A673 (cell line): ENCODE data around the gene MTARC1.

Experiments used
- EZH2 ChIP-seq: fragments of 200-600 bp; sonication (generic); IDR thresholded peaks from 2 replicates; pipeline ENCODE4 v1.6.1; 2017; ENCODE audit warnings: borderline replicate concordance, low read depth, mild to moderate bottlenecking, mixed read lengths, antibody characterized with exemption, low read length; ENCODE audit not compliant: poor library complexity, severe bottlenecking
- TF ChIP-seq, protein P1 (sequence below): fragments of 300-800, 200-600 bp; sonication (generic); conservative IDR thresholded peaks from 2 replicates; pipeline ENCODE4 v1.5.1; 2017; ENCODE audit warnings: low read depth, mild to moderate bottlenecking, antibody characterized with exemption, low read length, moderate library complexity, mixed read lengths

DNA sequence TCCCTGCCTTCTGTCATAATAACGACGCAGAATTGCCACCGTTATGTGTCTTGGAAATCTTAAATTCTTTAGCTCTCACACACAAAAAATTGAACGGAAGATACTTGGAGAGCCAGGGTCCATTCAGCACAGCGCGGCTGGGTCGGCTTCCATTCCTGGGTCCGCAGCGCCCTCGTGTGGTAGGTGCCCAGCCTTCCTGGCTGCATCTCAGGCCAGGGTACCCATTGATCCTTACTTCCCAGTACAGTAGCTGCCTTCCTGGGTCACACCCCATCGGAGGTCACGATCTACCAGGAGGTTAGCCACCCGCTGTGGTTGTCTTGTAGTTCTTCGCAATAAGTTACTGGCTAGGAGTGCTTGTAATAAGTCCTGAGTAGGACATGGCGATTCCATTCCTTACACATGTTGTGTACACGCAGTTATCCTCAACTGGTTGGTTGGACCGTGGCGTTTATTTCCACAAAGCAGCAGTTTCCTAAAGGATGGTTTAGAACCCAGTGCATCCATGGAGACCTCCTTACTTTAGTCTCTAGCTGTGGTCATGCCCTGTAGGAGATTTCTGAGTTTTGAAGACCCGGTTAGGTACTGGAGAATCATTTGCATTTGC lies 9.9 kb upstream of the MTARC1 start:
- TF ChIP-seq, protein P1, sequence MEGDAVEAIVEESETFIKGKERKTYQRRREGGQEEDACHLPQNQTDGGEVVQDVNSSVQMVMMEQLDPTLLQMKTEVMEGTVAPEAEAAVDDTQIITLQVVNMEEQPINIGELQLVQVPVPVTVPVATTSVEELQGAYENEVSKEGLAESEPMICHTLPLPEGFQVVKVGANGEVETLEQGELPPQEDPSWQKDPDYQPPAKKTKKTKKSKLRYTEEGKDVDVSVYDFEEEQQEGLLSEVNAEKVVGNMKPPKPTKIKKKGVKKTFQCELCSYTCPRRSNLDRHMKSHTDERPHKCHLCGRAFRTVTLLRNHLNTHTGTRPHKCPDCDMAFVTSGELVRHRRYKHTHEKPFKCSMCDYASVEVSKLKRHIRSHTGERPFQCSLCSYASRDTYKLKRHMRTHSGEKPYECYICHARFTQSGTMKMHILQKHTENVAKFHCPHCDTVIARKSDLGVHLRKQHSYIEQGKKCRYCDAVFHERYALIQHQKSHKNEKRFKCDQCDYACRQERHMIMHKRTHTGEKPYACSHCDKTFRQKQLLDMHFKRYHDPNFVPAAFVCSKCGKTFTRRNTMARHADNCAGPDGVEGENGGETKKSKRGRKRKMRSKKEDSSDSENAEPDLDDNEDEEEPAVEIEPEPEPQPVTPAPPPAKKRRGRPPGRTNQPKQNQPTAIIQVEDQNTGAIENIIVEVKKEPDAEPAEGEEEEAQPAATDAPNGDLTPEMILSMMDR: peak; percentile 97
- TF ChIP-seq EZH2: no peak
